Epithelial cell of proximal tubule (primary cell): ENCODE measurements around the gene ELMOD1. TPM values are rescaled to one million over a fixed set of nuclear protein-coding genes. Genes with fewer than 3 reads are reported as not detected.
"Not testable (repeated sequence)": the region's sequence is repeated elsewhere in the genome, so short reads cannot be mapped to it uniquely, and the experiment has no call there.

ENCODE experiments used
- DNase-seq: peaks from one replicate; pipeline ENCODE4 v3.0.0-alpha.2; 2011; ENCODE audit warnings: low read depth
- H3K4me3 ChIP-seq: 2 replicates; pipeline ENCODE4 v1.5.1; 2011; ENCODE audit warnings: low read depth, mild to moderate bottlenecking, low read length
- total RNA-seq: library from RNA; depleted of rRNA; stranded (reverse); fragments of >200 nt; gene quantifications from 2 replicates; pipeline ENCODE4 v1.2.3, GENCODE V29; 2015
- TF ChIP-seq, protein P1 (sequence below): conservative IDR thresholded peaks from 2 replicates; pipeline ENCODE4 v1.5.1; 2012; ENCODE audit warnings: low read depth, mild to moderate bottlenecking, low read length

Gene ELMOD1
- total RNA-seq, 1 donor from 2014 or later = not detected

GRCh38 chr11:107567739-107568335 lies 23.1 kb upstream of the ELMOD1 start:
- DNase-seq = no peak
- H3K4me3 ChIP-seq = no peak overlapping the region
- TF ChIP-seq, protein P1, sequence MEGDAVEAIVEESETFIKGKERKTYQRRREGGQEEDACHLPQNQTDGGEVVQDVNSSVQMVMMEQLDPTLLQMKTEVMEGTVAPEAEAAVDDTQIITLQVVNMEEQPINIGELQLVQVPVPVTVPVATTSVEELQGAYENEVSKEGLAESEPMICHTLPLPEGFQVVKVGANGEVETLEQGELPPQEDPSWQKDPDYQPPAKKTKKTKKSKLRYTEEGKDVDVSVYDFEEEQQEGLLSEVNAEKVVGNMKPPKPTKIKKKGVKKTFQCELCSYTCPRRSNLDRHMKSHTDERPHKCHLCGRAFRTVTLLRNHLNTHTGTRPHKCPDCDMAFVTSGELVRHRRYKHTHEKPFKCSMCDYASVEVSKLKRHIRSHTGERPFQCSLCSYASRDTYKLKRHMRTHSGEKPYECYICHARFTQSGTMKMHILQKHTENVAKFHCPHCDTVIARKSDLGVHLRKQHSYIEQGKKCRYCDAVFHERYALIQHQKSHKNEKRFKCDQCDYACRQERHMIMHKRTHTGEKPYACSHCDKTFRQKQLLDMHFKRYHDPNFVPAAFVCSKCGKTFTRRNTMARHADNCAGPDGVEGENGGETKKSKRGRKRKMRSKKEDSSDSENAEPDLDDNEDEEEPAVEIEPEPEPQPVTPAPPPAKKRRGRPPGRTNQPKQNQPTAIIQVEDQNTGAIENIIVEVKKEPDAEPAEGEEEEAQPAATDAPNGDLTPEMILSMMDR = no peak

- no peak for DNase-seq
- TF ChIP-seq, protein P1 = no peak
- H3K4me3 ChIP-seq = no peak overlapping the region
Observed at GRCh38 chr11:107570015-107570414, 20.9 kb upstream of the ELMOD1 start.

DNA sequence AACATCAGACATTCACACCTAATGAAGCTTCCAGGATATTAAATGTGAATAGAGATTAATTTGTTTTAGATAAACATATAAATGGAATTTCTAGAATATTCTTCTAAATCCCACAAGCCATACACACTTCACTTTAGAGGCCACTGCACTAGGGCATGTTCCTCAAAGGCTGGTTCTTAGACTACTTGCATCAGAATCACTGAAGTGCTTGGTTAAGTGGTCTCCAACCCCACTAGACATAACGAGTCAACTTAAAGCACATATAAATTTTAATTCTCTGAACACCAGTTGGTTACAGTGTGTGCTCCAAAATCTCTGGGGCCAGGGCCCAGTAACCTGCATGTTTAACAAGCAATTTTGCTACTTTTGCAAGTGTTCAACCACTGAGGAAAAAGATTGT lies 17.5 kb upstream of the ELMOD1 start:
- TF ChIP-seq, protein P1 = no peak
- H3K4me3 ChIP-seq = no peak overlapping the region
- DNase-seq = no peak

GRCh38 chr11:107576497-107577345 lies 14.2 kb upstream of the ELMOD1 start:
- H3K4me3 ChIP-seq, DNase-seq: not testable (repeated sequence)

DNA sequence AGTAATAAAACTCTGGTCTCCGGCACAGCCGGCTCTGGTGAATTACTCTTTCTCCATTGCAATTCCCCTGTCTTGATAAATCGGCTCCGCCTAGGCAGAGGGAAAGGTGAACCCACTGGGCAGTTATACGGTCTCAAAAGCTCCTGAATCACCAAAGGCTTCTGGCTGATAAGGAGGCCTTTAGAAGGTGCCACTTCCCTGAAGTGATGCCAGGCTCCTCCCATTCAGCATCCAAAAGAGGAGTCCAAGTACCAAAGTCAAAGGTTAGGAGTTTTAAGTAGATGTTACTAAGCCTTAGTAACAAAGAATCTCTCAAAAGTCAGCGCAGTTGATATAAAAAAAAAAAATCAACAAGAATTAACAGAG lies 13.6 kb upstream of the ELMOD1 start:
- no peak for DNase-seq
- H3K4me3 ChIP-seq = no peak overlapping the region
- TF ChIP-seq, protein P1 = no peak

More at GRCh38 chr11:107576497-107577345, 14.2 kb upstream of the ELMOD1 start:
- TF ChIP-seq, protein P1 = peak; percentile 81

DNA sequence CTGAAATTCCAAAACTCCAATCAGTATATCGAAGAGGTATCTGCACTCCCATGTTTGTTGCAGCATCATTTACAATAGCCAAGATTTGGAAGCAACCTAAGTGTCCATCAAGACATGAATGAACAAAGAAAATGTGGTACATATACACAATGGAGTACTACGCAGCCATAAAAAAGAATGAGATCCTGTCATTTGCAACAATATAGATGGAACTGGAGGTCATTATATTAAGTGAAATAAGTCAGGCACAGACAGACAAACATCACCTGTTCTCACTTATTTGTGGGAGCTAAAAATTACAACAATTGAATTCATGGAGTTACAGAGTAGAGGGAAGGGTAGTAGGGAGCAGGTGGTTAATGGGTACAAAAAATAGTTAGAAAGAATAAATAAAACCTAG lies 11.8 kb upstream of the ELMOD1 start:
- not testable (repeated sequence) for H3K4me3 ChIP-seq, DNase-seq

DNA sequence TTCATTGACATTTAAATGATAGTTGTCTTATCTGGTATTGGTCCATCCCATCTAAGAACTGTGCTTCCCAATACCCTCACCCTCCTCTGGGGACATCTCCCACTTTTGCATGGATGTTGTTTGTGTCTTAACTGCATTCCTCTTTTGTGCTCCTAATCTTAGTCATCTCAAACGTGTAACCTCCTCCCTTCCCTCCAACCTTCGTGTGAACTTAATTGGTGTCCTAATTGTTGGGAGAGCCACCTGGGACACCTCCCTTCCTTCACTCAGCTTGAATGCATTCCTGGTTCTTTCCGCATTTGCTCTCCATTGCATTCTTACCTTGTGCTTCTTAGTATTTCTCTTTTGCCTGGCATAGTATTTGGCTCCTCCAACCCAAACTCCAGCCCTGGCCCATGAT lies 9.8 kb upstream of the ELMOD1 start:
- DNase-seq = no peak
- no peak overlapping the region for H3K4me3 ChIP-seq
- TF ChIP-seq, protein P1 = no peak
